ENCODE measurements around the gene CST9. TPM values are rescaled to one million over a fixed set of nuclear protein-coding genes. Genes with fewer than 3 reads are reported as not detected.

The CST9 gene, protein sequence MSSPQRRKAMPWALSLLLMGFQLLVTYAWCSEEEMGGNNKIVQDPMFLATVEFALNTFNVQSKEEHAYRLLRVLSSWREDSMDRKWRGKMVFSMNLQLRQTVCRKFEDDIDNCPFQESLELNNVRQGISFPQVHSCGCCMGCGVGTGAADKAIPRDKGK
- polyA plus RNA-seq (ENCODE audit: insufficient read length in 3 of 3), result under 1 TPM in 1 of 3 donors, not detected in 2; 0.10 TPM
- long read RNA-seq, donor 1, result 0 reads
- long read RNA-seq, donor 2, result 0 reads
- long read RNA-seq, donor 3, result 0 reads
- long read RNA-seq, donor 4, result 0 reads
- long read RNA-seq, donor 5, result 0 reads
- long read RNA-seq, donor 6, result 0 reads
- long read RNA-seq, donor 7, result 0 reads
- long read RNA-seq, donor 8, result 0 reads
- long read RNA-seq, donor 9, result 0 reads
- long read RNA-seq, donor 10, result 0 reads
- long read RNA-seq, donor 11, result 0 reads
- long read RNA-seq, donor 12, result 0 reads
- long read RNA-seq, donor 13, result 0 reads
- long read RNA-seq, donor 14, result 0 reads
- long read RNA-seq, donor 15, result 0 reads
- long read RNA-seq, donor 16, result 0 reads

DNA sequence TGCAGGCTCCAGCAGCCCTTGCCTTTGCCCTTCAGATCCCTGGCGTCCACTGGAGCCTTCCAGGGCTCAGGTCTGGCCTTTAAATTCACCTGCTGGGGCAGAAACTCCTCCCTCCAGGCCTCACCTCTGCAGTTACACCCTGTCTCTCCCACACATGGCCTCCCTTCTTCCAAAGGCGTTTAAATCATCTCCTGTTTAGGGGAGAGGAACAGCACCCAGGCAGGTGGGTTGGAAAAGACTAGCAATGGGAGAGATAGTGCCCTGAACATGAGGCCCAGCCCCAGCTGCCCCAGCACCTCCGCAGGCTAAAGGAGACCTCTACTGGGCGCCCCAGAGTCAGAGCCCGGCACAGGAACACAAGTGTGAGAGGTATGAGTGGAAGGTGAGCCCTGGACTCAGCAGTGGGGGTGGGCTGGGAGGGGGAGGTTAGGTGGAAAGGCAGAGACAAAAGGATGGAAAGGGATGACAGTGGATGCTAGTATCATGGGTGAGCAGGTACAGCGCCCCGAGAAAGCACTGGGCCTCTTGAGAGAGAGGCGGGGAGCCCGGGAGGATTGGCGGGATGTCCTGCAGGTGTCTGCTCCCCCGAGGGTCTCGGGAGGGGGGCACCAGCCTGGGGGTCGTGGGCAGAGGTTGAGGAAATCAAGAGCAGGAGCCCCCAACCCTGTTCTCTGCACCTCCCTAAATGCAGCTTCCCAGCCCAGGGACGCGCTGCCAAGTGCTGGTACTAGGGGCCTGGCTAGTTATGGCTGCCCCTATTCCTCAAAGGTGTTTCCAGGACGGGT, at the start of gene CST9:
Gene CST9 (minus strand): TSS at position 51 of the 785 bp plus-strand sequence. CDS start 53 bp downstream, outside the sequence.
- no peak for DNase-seq

DNA sequence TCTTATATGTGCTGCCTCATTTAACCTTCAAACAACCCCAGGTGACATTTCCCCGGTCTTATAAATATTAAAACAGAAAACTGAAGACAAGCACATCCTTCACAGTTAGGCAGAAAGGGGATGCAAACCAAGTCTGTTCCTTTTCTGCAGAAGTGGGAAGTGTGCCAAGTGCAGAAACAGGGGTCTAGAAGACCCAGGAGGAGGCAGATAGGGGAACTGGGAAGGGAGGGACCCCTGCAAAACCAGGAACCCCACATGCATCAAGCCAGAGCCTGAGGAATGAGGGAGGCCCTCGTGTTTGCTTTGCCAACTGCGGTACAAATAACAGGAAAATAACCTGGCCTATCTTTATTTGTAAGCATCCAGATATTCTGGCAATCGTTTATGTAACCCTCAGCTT, 49.0 kb upstream of the CST9 start:
- DNase-seq, result no peak

DNA sequence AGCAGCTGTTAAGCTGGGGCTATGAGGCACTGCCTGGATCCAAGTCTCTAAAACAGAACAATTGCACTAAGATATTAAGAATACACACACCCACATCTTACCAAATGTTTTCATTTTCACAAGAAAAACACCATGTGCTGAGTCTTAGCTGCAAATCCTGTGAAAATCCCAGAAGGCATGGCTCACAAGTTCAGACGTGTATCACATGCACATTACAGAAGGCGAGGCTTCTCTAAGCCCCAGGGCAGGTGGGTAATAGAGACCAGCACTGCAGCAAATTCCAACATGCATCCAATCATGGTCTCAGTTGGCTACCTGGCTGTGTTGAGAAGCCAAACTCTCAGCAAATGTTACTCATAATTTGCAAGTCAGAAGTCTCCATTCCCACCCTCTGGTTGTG, 48.3 kb upstream of the CST9 start:
- DNase-seq, result no peak

DNA sequence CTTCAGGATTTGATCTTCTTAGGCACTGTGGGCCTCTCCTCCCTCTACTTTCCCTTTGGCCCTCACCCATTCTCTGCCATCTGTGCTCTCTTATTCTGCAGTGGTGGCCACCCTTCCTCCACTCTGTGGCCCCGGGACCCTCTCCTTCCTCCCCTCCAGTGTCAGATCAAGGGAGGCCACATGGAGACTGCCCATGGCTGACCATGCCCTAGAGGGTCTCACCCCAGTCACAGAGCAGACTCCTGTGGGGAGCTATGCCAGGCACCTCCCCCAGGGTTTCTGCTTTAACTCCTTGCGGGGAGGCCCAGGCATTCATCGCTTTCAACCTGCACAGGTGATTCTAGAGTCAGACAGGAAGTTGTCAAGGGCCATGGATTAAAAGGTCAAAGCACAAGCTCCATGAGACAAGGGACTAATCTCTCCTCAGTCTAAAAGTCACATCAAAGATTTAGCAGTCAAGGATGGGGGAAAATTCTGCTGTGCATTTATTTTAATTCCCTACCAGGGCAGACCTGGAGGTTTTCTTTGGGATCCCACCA, 47.8 kb upstream of the CST9 start:
- no peak for DNase-seq

DNA sequence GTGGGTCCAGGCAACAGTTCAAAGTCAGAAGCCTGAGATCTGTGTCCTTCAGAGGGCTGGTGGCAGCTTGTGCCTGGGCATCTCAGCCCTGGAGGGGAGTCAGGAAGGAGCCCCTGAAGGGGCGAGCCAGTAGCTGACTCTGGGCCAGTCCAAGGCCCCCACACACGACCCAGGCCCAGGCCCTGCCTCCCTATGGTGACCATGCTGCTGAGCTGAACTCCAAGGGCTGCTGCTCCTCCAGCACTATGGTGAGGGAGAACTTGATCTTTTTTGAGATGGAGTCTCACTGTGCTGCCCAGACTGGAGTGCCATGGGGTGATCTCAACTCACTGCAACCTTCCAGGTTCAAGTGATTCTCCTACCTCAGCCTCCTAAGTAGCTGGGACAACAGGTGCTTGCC, 47.2 kb upstream of the CST9 start:
- DNase-seq, result no peak

DNA sequence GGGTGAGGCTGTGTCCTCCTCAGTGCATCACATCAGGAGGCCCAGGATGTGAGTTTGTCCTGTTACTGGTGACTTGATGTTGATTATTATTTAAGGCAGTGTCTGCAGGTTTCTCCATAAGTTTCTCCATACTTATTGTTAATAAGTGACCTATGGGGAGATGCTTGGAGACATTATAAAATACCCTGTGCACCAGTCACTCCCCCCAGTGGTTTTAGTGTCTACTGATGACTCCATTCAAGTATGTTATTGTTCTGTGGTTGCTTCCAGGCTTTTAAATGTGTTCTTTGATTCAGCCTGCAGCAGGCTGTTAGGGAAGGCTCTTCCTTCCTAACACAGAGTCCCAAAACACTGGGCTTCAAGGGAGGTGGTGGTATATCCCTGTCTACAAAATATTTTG, 46.7 kb upstream of the CST9 start:
- DNase-seq, result no peak

DNA sequence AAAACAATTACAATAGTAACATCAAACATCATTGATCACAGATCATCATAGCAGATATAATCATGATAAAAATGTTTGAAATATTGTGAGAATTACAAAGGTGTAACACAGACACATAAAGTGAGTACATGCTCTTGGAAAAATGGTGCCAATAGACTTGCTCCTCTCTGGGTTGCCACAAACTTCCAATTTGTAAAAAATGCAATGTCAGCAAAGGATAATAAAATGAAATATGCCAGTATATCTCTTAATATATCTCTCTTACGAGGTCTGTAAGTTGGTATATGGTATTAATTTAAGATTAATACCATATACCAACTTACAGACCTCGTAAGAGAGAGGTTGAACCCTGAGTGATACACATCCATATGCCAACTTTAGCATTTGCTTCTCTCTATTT, 45.4 kb upstream of the CST9 start:
- DNase-seq, result no peak

DNA sequence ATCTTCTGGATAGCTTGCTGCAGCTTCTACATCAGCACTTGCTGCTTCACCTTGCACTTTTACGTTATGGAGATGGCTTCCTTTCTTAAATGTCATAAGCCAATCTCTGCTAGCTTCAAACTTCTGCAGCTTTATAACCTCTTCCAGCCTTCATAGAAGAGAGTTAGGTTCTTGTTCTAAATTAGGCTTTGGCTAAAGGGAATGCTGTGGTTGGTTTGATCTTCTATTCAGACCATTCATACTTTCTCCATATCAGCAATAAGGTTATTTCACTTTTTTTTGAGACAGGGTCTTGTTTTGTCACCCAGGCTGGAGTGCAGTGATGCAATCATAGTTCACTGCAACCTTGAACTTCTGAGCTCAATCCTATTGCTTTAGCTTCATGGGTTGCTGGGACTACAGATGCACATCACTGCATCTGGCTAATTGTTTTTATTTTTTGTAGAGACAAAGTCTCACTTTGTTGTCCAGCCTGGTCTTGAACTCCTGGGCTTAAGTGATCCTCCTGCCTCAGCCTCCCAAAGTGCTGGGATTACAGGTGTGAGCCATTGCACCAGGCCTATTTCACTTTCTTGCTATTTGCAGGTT, 44.2 kb upstream of the CST9 start:
- no peak for DNase-seq

DNA sequence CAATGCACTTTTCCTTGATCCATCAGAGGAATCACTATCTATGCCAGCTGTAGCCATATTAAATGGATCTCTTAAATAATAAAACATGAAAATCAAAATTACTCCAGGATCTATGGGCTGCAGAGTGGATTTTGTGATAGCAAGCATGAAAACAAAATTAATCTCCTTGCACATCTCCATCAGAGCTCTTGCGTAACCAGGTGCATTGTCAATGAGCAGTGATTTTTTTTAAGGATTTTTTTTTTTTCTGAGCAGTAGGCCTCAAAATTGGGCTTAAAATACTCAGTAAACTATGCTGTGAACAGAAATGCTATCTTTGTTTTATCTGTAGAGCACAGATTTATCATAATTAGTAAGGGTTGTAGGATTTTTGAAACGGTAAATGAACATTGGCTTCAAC, 43.5 kb upstream of the CST9 start:
- no peak for DNase-seq

DNA sequence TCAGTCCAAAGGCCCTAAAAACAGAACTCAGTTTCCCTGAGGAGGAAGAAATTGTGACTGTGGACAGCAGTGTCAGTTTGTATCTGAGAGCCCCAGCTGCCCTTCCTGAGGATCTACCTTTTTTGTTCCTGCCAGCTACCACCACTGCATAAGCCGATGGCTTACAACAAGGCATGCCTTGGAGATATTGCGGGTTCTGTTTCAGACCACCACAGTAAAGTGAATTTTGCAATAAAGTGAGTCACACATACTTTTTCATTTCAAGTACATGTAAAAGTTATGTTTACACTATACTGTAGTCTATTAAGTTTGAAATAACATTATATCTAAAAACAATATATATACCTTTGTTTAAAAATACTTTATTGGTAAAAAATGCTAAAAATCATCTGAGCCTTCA, 41.6 kb upstream of the CST9 start:
- DNase-seq, result no peak

DNA sequence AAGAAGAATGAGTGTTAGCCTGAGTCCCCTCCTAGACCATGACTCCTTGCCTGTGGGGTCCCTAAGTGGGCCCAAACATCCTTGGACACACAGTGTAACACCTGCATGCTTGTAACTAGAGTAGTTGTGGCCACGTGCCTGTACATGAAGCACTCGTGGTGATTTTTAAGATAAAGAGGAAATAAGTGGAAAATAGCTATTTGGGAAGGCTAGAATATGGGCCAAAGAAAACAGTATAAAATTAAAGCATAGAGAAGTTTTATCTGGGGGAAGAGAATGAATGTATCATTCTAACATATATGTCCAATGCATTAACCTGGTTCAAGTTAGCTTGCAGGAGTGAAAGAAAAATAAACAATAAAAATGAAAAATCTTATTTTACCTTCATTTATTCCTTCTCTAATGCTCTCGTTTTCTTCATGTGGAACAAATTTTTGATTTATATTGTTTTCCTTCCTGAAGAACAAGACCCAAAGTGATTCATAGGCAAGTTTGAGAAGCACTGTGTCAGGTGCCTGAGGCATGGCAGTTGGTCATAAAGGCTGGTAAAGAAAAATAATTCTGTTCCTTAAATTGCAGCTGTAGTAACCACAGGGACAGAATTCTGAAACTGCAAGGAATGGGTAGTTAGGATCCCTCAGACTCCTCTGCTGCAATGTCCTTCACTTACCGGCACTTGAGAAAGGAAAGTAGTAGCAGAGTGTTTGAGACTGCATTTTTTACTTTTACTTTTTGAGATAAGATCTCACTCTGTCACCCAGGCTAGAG, 40.6 kb upstream of the CST9 start:
- DNase-seq, result no peak

DNA sequence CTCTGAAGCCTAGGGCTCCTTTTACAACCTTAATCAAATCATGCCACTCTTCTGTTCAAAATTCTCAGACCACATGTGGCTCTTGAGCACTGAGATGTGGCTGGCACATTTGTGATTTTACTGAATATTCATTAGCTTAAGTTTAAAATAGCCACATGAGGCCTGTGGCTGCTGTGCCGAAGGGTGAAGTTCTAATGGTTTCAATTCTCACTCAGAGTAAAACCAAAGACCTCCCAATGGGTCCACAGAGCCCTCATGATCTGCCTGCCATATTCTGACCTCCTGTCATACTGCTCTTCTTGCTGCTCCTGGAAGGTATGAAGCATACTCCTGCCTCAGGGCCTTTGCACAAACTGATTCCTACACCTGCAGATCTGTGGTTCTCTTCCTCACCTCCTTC, 39.9 kb upstream of the CST9 start:
- no peak for DNase-seq

DNA sequence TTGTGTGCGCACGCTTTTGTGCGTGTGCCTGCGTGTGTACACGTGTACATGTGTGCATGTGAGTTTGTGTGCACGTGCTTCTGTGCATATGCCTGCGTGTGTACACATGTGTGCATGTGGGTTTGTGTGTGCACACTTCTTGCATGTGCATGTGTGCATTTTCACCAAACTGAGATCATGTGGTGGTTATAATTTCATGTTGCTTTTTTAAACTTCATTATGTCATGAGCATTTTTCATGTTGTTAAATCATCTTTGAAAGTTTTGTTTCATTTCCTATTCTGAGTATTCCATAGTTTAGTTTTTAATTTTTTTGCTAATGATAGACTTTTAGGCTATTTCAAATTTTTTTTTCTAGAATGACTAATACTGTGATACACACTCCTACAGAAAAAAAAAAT, 38.4 kb upstream of the CST9 start:
- no peak for DNase-seq

DNA sequence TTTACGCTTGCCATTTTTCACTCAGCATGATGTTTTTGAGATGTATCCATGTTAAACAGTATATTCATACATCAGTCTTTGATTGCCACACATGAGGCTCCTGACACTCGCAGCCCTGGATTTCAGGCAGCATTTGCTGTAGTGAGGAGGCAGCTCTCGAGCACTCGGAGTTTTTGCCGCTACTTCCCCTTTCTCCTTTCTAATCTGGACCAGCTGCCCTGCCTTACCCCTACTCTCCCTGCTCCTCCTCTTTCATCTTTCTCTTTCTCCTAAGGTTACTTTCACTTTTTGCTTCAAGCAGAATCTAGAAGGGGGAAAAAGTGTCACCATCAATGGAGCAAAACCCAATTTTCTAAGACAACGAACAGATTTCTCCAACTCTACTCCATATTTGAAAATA, 37.9 kb upstream of the CST9 start:
- DNase-seq, result no peak

DNA sequence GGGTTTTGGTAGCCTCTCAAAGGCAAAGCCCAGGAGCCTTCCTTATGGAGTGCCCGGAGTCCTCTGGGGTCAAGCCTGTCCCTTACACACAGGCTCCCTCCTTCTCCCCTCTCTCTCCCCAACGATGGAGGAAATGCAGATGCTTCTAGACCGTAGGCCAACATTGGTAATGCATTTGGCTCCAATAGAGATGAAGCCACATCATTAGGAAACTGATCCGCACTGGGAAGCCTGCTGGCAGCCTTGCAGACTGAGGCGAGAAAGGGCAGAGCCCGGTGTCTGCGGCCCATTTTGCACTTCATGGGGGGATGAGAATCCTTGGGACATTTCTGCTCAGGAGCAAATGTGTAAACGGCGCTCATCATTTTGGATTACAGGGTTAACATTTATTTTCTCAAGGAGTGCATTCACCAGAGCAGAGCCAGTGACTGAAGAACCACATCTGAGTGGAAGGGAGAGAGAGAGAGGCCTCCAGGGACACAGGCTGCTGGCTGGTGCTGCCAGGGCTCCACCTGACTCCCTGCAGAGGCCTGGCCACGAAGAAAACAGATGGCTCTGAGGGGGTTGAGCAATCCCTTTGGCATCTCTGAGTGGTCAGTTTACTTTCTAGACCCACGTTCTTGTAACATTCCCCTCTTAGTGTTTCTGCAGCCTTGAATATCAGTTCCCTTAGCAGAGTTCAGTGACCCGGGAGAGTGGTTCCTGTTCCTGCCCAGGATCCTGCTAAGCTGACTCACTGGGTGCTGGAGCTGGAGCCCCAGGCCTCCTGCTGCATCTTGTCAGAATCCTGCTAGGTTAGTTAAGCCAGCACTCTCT, 36.4 kb upstream of the CST9 start:
- DNase-seq, result no peak

DNA sequence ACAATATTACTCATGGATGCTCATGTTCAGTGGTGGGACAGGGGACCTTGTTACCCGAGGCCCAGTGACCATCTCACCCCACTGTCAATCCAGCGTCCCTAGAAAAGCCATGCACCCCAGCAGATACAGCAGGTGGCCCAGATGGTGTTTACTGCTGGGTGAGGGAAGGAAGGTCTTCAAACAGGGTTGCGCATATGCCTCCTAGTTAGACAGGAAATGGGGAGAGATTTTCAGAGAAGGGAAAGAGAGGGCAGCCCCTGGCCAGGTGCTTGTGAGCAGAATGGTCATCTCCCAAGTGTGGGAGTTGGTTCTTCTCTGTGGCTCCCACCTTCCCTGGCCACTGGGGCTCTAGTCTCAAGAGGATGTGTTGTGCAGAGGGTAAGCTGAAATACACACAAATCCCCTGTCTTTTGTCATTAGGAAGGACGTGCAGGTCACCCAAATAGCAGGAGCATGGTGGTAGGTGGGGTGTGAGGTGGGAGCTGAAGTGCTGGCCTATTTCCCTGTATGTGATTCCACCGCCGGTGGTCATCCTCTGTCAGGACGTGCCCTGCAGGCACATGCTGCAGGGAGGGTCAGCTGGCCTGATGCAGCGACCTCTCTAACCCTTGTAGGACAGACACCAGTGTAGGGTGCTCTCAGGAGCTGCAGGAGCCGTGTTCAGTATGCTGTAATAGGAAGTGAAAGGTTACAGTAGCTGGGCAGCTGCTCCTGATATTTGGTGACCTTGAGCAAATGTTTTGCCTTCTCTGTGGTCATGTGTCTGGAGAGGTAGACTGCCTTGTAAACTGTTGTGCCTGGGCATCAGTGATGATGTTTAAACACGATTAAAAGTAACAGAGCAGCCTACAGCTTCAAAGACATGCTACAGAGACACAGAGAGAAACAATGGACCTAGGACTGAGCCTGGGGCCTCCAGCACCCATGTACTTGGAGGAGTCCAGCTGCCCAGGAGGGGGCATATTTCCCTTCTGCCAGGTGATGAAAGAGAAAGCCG, 35.3 kb upstream of the CST9 start:
- DNase-seq, result no peak

DNA sequence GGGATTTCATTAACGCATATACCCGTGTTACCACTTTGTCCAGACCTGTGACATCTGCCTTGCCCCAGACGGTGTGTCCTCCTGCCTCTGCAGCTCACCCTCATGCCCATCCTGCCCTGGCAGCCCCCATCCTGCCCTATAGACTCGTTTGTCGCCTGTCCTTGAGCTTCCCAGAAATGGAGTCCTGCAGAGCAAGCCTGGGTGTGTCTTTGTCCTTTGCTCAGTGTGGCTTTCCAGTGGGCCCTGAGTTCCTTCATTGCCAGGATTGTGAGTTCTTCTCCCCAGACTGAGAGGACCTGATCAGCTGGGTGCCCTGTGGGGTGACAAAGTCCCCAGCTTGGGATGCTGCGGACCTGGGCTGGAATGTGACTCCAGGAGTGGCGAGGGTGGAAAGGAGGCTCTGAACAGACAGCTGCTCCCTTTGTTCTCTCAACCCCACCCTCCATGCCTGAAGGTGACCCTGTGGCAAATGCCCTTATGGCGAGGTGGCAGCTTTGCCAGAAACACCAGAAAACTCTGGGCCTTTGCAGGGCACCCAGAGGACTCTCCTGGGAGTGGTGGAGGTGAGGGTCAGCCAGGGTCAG, 34.4 kb upstream of the CST9 start:
- DNase-seq, result no peak

DNA sequence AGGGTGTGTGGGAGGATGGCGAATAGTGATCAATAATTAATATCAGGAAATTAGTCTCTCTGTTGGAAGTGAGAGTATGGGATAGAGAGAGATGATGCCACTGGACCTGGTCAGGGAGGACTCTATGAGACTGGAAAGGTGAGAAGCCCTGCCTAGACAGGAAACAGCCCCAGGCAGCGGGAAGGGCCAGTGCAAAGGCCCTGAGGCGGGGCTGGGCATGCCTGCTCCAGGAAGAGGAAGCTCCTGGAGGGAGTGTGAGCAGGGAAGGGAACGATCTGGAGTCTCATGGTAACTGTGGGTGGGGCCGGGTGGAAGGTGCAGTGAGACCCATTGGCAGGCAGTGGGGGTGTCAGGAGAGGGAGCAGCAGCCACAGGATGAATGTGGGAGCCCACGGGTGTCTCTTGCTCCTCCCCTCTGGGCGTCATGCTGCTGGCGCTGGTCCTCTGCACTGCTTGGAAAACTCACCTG, 33.8 kb upstream of the CST9 start:
- DNase-seq, result no peak

DNA sequence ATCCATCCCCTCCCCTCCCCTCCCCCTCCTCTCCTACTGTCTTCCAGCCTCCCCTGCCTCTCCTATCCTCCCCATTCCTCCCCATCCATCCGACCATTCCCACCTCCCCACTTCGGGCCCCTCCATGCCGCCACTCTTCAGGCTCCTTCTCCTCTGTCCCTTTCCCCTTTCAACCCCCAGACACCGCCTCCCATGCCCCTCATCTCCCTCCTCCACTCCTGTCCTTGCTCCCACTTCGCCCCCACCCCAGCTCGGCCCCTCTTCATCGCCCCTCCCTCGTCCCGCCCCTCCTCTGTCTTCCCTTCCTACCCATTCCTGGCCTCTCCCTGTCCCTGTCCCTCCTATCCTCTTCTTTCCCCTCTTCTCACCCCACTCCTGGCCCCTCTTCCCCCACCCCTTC, 32.6 kb upstream of the CST9 start:
- no peak for DNase-seq
